HG03064 (cell line): ENCODE measurements around the gene SLC22A2.
A peak's percentile ranks its signal among the peaks of the same experiment; 100 is the strongest.

Experiments used
- ATAC-seq: cut with Tn5 transposase; IDR thresholded peaks from one replicate; pipeline ENCODE4 v1.9.1; 2021; ENCODE audit warnings: low read depth; ENCODE audit not compliant: unreplicated experiment

SLC22A2 gene

GRCh38 chr6:160218810-160219209, 39.8 kb downstream of the SLC22A2 start:
- no peak for ATAC-seq

GRCh38 chr6:160217863-160218262, 40.8 kb downstream of the SLC22A2 start:
- no peak for ATAC-seq

GRCh38 chr6:160217073-160217472, 41.5 kb downstream of the SLC22A2 start:
- no peak for ATAC-seq

DNA sequence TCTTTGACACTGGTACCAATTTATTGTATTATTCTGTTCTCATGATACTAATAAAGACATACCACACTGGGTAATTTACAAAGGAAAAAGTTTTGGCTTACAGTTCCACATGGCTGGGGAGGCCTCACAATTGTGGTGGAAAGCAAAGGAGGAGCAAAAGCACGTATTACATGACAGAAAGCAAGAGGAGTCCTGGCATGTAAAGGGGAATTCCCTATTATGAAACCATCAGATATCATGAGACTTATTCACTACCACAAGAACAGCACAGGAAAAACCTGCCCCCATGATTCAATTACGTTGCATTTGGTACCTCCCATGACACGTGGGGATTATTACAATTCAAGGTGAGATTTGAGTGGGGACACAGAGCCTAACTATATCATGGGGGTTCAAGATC, 43.4 kb downstream of the SLC22A2 start:
- ATAC-seq: no peak

DNA sequence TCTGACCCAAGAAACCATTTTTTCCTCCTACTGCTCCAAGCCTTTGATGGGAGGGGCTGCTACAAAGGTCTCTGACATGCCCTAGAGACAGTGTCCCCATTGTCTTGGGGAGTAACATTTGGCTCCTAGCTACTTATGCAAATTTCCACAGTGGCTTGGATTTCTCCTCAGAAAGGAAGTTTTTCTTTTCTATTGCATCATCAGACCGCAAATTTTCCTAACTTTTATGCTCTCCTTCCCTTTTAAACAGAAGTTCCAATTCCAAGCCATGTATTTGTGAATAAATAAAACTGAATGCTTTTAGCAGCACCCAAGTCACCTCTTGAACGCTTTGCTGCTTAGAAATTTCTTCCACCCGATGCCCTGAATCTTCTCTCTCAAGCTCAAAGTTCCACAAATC, 51.0 kb downstream of the SLC22A2 start:
- no peak for ATAC-seq

GRCh38 chr6:160204710-160205109, 53.9 kb downstream of the SLC22A2 start:
- ATAC-seq: no peak

- no peak for ATAC-seq
These were observed 54.7 kb downstream of the SLC22A2 start for GRCh38 chr6:160203953-160204352.

DNA sequence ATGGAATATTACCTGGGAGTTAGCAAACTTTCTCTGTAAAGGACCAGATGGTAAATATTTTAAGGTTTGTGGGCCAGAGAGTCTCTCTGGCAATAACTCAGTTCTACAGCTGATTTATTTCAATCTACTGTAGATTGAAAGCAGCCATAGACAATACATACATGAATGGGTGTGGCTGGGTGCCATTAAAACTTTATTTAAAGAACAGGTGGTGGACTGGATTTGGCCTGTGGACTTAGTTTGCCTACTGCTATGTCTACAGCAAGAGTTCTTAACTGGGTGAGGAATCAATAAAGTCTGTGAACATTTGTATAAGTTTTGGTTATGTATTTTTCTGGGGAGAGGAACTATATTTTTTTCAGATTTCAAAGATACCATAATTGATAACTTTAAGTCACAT, 55.1 kb downstream of the SLC22A2 start:
- ATAC-seq: no peak

DNA sequence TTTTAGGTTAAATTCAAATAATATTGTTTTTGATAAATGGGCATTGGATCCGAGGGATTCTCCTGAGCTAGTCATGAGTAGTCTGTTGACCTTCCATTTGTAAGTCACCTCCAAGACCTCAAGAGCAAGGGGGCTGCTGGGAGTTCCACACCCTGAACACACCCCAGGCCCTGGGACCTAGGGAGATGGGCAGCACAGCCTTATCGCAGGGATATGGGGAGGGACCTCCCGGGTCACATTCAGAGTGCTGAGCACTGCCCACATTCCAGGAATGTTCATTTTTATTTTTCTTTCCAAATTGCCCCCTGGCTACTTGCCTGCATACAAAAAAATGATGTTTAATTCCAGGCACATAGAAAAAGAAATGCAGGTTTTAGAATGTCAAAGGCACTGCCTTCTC, 55.5 kb downstream of the SLC22A2 start:
- no peak for ATAC-seq

GRCh38 chr6:160202411-160202810, 56.2 kb downstream of the SLC22A2 start:
- ATAC-seq: no peak

DNA sequence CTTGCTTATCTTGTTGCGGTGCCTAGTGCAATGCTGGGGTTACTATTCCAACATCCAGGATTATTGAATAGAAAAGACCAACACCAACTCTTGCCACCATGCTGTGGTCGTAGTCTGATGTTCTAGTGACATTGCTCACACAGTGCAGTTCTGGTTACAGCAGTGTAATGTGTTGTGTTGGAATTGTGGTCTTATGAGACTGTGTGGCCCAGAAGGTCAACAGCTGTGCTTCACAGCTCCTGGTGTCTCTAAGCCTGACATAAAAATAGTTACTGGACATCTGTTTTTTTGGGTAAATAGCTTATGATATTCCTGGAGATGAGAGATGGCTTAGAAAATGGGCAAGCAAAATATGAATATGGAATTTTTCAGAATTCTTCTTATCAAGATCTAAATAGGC, 57.6 kb downstream of the SLC22A2 start:
- no peak for ATAC-seq

DNA sequence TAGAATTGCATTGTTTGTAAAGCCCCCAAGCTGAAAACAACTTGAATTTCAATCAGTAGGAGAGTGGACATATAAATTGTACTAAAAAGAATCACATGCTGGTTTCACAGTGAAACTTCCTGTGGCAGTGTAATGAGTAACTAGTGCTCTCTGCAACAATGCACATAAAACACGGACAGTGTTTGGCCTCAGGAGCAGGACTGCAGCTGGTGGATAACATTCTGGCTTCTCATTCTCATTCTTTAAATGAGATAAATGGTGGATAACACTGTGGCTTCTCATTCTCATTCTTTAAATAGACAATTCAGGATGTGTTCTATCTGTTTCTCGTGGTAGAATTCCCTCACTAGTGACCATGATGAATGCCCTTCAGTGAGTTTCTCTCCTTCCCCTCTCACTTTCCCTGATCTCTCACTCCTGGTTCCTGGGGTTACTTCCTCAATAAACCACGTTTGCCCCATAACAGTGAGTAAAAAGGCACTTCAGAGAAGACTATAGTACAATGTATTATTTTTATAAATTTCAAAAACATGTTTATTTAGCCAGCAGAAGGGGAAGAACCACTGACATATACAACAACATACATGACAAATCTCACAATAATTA, 59.9 kb downstream of the SLC22A2 start:
- ATAC-seq: peak; percentile 98

DNA sequence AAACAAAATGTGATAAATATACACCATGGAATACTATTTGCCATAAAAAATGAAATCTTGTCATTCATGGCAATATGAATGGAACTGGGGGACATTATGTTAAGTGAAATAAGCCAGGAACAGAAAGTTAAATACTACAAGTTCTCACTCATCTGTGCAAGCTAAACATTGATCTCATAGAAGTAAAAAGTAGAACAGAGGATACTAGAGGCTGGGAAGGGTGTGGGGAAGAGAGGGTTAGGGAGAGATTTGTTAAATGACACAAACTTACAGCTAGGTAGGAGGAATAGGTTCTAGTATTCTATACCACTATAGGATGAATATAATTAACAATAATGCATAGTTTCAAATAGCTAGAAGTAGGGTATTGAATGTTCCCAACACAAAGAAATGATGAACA, 61.0 kb downstream of the SLC22A2 start:
- ATAC-seq: no peak

DNA sequence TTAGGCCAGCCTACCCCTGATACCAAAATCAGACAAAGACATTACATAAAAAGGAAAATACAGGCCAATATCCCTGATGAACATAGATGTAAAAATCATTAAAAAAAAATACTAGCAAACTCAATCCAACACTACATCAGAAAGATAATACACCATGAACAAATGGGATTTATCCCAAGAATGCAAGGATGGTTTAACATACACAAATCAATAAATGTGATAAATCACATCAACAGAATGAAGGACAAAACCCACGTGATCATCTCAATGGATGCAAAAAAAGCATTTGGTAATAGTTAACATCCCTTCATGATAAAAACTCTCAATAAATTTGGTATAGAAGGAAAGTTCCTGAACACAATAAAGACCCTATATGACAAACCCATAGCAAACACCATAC, 63.8 kb downstream of the SLC22A2 start:
- no peak for ATAC-seq

- ATAC-seq: no peak
These were observed 65.8 kb downstream of the SLC22A2 start for GRCh38 chr6:160192840-160193239.

DNA sequence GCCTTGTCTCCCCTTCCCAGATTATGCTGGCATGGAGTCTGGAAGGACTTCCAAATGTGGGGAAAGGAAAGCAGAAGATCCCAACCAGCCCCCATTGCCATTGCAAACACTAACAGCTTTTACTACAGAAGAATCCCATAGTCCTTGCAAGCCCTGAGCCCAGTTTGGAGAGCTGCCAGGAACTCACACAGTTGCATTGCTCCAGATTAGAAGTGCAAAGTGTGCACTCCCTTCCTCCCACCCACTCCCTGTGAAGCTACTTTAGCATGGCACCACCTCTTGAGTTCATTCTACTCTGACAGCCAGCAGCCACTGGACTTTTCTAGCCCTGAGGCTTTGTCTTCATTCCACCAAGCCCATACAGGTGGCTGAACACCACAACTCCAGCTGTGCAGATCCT, 67.6 kb downstream of the SLC22A2 start:
- no peak for ATAC-seq

DNA sequence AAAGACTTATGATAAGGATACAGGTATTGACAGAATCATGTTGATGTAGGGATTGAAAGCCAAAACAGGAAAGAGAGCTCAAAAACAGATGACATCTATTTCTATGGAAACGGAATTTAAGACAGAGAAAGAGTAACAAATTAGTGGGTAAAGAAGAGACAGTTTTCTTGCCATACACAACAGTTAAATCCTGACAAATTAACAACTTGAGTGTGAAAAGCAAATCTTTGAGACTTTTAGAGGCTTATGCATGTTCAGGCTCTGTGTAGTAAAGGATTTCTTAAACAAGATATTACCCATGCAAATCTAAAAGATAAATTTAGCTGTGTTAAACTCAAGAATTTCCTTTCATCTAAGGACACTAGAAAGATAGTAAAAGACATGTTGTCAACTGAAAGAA, 68.5 kb downstream of the SLC22A2 start:
- no peak for ATAC-seq

GRCh38 chr6:160188773-160189172, 69.8 kb downstream of the SLC22A2 start:
- no peak for ATAC-seq

- ATAC-seq: no peak
These were observed 77.9 kb downstream of the SLC22A2 start for GRCh38 chr6:160180706-160181105.

DNA sequence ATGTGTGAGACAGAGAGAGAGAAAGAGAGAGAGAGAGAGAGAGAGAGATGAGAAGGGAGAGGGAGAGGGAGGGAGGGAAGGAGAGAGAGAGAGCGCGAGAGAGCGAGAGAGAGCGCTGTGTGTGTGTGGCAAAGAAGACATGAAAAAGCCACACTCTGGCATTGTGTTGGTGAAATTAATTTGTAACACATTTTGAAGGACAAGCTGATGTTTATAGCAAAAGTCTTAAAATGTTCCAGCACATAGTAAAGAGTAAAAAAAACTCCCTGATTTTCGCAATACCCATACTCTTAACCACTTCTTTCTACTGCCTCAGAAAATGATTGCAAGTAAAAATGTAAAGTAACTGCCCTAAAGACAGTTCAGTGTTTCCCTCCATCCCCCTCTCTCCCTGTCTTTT, 80.3 kb downstream of the SLC22A2 start:
- no peak for ATAC-seq

DNA sequence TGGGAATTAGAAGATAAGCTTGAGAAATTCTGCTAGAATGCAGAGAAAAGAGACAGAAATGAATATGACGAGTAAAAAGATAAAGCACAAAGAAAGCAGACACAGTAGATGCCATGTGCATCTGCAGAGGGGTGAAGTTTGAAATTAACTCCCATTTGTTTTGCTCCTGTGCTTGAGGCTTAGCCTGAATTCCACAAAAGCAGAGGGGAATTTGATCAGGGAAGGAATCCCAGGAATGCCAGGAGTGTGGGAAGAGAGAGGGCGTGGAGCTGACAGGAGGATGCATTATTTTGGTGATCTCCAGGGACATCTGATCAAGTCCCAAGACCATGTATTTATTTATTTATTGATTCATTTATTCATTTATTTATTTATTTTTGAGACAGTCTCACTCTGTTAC, 81.4 kb downstream of the SLC22A2 start:
- ATAC-seq: no peak

GRCh38 chr6:160174681-160175080, 83.9 kb downstream of the SLC22A2 start:
- ATAC-seq: no peak
